Measurements from ENCODE around the gene EPB41L4B. TPM values are rescaled to one million over a fixed set of nuclear protein-coding genes. Genes with fewer than 3 reads are reported as not detected.

Gene EPB41L4B
- total RNA-seq, 1 experiment from 2014 or later = 8.1 TPM

DNA sequence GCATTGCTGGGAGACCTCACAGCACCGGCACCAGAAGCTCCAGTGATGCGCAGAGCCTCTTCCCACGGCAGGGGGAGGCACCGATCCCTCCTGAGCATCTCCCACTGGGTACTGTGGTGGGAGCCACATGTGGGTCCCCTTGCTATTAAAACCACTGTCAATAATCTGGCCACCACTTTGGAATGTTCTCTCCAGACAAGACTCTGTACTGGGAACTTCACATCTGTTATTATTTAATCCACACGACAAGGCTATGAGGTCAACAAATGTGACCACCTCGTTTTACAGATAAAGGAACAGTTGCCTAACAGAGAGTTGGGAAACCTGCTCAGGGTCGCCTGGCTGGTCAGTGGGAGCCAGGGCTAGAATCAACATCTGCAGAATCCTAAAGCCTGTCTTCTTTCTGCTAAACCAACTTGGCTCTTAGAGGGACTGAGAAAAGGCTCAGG, 72.7 kb downstream of the EPB41L4B start:
- CTCF ChIA-PET = no interaction called here
- Histone ChIP-seq H3K36me3 (ENCODE audit: control insufficient read depth in 1 of 2, insufficient read depth in 2 of 2, low read length in 2 of 2) (no peaks in the 10 kb centered on the region; a peak in 1 of 4 replicates), H3K27ac (ENCODE audit: low read depth, low read length) (no peak overlapping the region), H3K27me3 (ENCODE audit: insufficient read depth, low read length) (no peaks in the 10 kb centered on the region), H3K9me3 (ENCODE audit: control insufficient read depth in 1 of 2, insufficient read depth in 1 of 2, low read depth in 1 of 2, low read length in 2 of 2) (no peaks in the 10 kb centered on the region), H3K4me1 (ENCODE audit: control insufficient read depth in 1 of 2, insufficient read depth in 2 of 2, low read length in 2 of 2) (peaks cover 6 to 26% of the 10 kb centered on the region in 2 experiments), H3K9me2 (ENCODE audit: insufficient read depth) (no peaks in the 10 kb centered on the region), H3K79me2 (ENCODE audit: insufficient read depth, low read length) (no peaks in the 10 kb centered on the region), H3K4me3 (replicated peaks in 1 of 2; ENCODE audit: low read depth in 1 of 2, low read length in 2 of 2) (no peak overlapping the region), H2AFZ (ENCODE audit: low read depth, low read length, poor library complexity, severe bottlenecking) (no peak overlapping the region), H3K4me2 (ENCODE audit: low read length) (no peak overlapping the region), H4K20me1 (ENCODE audit: insufficient read depth) (no peaks in the 10 kb centered on the region), H3K9ac (ENCODE audit: low read length) (no peak overlapping the region)
- ATAC-seq (no peak), DNase-seq (ENCODE audit: low read depth, low spot score) (no peak)
- intact Hi-C loops (cut with micrococcal nuclease) = no loop called here
- BruUV-seq (replicated peaks) = no TSS peak
- RAD21 ChIA-PET (ENCODE audit: low non-redundant PET in 1 of 2, low total read pairs in 2 of 2, uncharacterized antibody in 2 of 2, unreplicated experiment in 2 of 2) = no interaction called here
- POLR2A ChIA-PET = no interaction called here
- TF ChIP-seq JUND (IDR thresholded peaks at IDR 0.05) = no peak
- TF ChIP-seq RAD21 (IDR thresholded peaks at IDR 0.05; ENCODE audit: low read depth) = no peak
- no peak for TF ChIP-seq ELF1 (IDR thresholded peaks at IDR 0.05; ENCODE audit: borderline replicate concordance, low read depth)
- TF ChIP-seq POLR2AphosphoS5 (IDR thresholded peaks at IDR 0.05; ENCODE audit: low read depth, low read length) = no peak
- no peak for TF ChIP-seq ZNF274 (IDR thresholded peaks at IDR 0.05; ENCODE audit: low read depth, low read length)
- no peak for TF ChIP-seq CTCF (IDR thresholded peaks at IDR 0.05 in 2 of 3, conservative IDR thresholded peaks at IDR 0.05 in 1 of 3; ENCODE audit: borderline replicate concordance in 1 of 3, insufficient read depth in 1 of 3, low read depth in 2 of 3, low read length in 2 of 3)
- no peak for TF ChIP-seq TCF7L2 (IDR thresholded peaks at IDR 0.05; ENCODE audit: borderline replicate concordance, extremely low read depth, insufficient read depth, insufficient read length)
- TF ChIP-seq SRF (IDR thresholded peaks at IDR 0.05; ENCODE audit: low read depth) = no peak
- no peak for TF ChIP-seq EZH2phosphoT487 (IDR thresholded peaks at IDR 0.05; ENCODE audit: borderline replicate concordance)
- TF ChIP-seq MAX (IDR thresholded peaks at IDR 0.05) = no peak
- TF ChIP-seq SP1 (IDR thresholded peaks at IDR 0.05; ENCODE audit: low read depth) = no peak
- no peak for TF ChIP-seq YY1 (IDR thresholded peaks at IDR 0.05; ENCODE audit: extremely low read depth, insufficient replicate concordance, low read depth, low read length)
- TF ChIP-seq, protein P1, sequence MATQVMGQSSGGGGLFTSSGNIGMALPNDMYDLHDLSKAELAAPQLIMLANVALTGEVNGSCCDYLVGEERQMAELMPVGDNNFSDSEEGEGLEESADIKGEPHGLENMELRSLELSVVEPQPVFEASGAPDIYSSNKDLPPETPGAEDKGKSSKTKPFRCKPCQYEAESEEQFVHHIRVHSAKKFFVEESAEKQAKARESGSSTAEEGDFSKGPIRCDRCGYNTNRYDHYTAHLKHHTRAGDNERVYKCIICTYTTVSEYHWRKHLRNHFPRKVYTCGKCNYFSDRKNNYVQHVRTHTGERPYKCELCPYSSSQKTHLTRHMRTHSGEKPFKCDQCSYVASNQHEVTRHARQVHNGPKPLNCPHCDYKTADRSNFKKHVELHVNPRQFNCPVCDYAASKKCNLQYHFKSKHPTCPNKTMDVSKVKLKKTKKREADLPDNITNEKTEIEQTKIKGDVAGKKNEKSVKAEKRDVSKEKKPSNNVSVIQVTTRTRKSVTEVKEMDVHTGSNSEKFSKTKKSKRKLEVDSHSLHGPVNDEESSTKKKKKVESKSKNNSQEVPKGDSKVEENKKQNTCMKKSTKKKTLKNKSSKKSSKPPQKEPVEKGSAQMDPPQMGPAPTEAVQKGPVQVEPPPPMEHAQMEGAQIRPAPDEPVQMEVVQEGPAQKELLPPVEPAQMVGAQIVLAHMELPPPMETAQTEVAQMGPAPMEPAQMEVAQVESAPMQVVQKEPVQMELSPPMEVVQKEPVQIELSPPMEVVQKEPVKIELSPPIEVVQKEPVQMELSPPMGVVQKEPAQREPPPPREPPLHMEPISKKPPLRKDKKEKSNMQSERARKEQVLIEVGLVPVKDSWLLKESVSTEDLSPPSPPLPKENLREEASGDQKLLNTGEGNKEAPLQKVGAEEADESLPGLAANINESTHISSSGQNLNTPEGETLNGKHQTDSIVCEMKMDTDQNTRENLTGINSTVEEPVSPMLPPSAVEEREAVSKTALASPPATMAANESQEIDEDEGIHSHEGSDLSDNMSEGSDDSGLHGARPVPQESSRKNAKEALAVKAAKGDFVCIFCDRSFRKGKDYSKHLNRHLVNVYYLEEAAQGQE (IDR thresholded peaks at IDR 0.05; ENCODE audit: low read depth) = no peak
- TF ChIP-seq ZFX (IDR thresholded peaks at IDR 0.05) = no peak
- TF ChIP-seq, protein P2, sequence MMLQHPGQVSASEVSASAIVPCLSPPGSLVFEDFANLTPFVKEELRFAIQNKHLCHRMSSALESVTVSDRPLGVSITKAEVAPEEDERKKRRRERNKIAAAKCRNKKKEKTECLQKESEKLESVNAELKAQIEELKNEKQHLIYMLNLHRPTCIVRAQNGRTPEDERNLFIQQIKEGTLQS (IDR thresholded peaks at IDR 0.05) = no peak
- TF ChIP-seq CEBPB (IDR thresholded peaks at IDR 0.05; ENCODE audit: low read depth) = no peak
- no peak for TF ChIP-seq ZBTB33 (IDR thresholded peaks at IDR 0.05; ENCODE audit: extremely low read depth, insufficient replicate concordance, low read length)
